IMR-90 (cell line): ENCODE data around the gene SENP5.

Source experiments
- BHLHE40 ChIP-seq: fragments of 150-350 bp; IDR thresholded peaks from 2 replicates; pipeline ENCODE4 v1.6.1; 2016; ENCODE audit warnings: mild to moderate bottlenecking, low read depth, low read length
- CEBPB ChIP-seq: IDR thresholded peaks from 2 replicates; pipeline ENCODE4 v1.6.1; 2012; ENCODE audit warnings: low read depth, low read length, improper control_type of control experiment
- CTCF ChIP-seq: conservative IDR thresholded peaks from 2 replicates; pipeline ENCODE4 v1.5.1; 2012; ENCODE audit warnings: mild to moderate bottlenecking, low read depth, low read length, improper control_type of control experiment
- ELK1 ChIP-seq: fragments of 150-350 bp; IDR thresholded peaks from 2 replicates; pipeline ENCODE4 v1.6.1; 2016; ENCODE audit warnings: low read depth, mild to moderate bottlenecking, low read length, moderate library complexity, borderline replicate concordance
- FOS ChIP-seq: fragments of 150-350 bp; IDR thresholded peaks from 2 replicates; pipeline ENCODE4 v1.6.1; 2016; ENCODE audit warnings: low read depth, low read length
- MXI1 ChIP-seq: IDR thresholded peaks from 2 replicates; pipeline ENCODE4 v1.6.1; 2012; ENCODE audit warnings: low read depth, mild to moderate bottlenecking, low read length, moderate library complexity, borderline replicate concordance
- NFE2L2 ChIP-seq: fragments of 150-350 bp; IDR thresholded peaks from 2 replicates; pipeline ENCODE4 v1.6.1; 2016; ENCODE audit warnings: low read depth, mild to moderate bottlenecking, low read length
- POLR2A ChIP-seq: IDR thresholded peaks from 2 replicates; pipeline ENCODE4 v1.6.1; 2012; ENCODE audit warnings: mild to moderate bottlenecking, low read depth, low read length
- RAD21 ChIP-seq: IDR thresholded peaks from 2 replicates; pipeline ENCODE4 v1.6.1; 2012; ENCODE audit warnings: low read length, improper control_type of control experiment
- RCOR1 ChIP-seq: IDR thresholded peaks from 2 replicates; pipeline ENCODE4 v1.6.1; 2012; ENCODE audit warnings: mild to moderate bottlenecking, low read length, improper control_type of control experiment; ENCODE audit not compliant: insufficient replicate concordance
- SMC3 ChIP-seq: fragments of 150-350 bp; IDR thresholded peaks from 2 replicates; pipeline ENCODE4 v1.6.1; 2016; ENCODE audit warnings: low read depth, mild to moderate bottlenecking, antibody characterized with exemption, low read length, moderate library complexity
- USF2 ChIP-seq: fragments of 150-350 bp; IDR thresholded peaks from 2 replicates; pipeline ENCODE4 v1.6.1; 2017; ENCODE audit warnings: mild to moderate bottlenecking, antibody characterized with exemption, low read length, low read depth

- TF ChIP-seq CTCF, result no peak
- TF ChIP-seq NFE2L2, result no peak
- TF ChIP-seq MXI1, result no peak
- TF ChIP-seq RAD21, result no peak
- TF ChIP-seq POLR2A, result no peak
- no peak for TF ChIP-seq CEBPB
- no peak for TF ChIP-seq USF2
- no peak for TF ChIP-seq BHLHE40
- TF ChIP-seq SMC3, result no peak
- no peak for TF ChIP-seq RCOR1
- no peak for TF ChIP-seq ELK1
- no peak for TF ChIP-seq FOS
Observed at GRCh38 chr3:196971094-196971698, 103.5 kb downstream of the SENP5 start.
